NCI-H526 treated with DMSO at 0.1 percent for 48 hours (cell line): ENCODE data around the gene DYNLT4.
A peak's percentile ranks its signal among the peaks of the same experiment; 100 is the strongest.
"Not testable (repeated sequence)": the region's sequence is repeated elsewhere in the genome, so short reads cannot be mapped to it uniquely, and the experiment has no call there.

ENCODE experiments used
- DNase-seq: peaks from one replicate; lab custom pipeline; 2025; lab: John Stamatoyannopoulos, UW

The DYNLT4 gene

DNA sequence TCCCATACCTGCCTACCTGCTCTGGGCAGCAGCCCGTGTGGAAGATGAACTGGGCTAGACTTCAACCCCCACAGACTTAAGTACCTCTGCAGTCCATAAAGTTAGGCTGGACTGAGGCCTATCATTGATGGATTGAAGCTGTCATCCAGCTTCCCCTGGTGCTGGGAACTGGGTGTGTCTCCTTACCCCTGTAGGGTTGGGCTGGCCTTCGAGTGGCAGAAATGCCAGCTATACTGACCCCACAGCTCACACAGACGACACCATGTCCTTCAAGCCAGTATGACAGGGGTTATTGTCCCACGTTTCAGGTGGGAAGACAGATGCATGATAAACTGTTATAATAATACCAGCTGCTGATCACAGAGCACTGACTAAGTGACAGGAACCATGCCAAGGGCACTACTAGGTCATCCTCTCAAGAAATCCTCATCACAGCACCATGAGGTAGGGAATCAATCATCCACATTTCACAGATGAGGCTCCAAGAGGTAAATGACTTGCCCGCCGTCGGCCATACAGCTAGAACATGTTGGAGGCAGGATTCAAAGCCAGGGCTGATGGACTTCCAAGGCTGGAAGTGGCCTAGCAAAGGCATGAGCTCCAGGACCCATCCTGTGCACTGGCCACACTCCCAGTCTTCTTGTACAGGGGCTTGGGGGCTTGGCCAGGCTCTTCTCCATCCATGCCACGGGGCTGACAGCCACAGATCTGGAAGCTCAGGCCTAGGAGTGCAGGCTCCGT, 18.9 kb downstream of the DYNLT4 start, which contains the start of gene BEST4:
Gene BEST4, minus strand, starts transcription at position 51 of the 741 bp plus-strand sequence. CDS start 465 bp downstream, outside the sequence.
- DNase-seq, result no peak

DNA sequence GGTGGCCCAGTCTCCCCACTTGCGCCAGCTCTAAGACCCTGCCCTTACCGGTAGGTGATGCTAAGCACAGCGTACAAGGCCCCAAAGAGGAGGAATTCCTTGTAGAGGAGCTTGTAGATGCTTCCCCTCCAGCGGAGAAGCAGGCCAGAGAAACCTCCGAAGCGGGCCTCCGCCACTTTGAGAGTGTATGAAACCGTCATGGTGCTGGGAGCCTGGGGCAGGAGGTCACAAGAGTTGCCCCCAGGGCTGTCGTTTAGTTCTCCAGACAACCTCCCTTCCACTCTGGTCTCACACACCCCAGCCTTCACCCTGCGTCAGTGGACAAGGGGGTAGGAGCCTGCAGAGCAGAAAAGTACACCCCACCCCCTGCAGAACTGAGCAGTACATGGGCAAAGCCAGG, 19.6 kb downstream of the DYNLT4 start:
- no peak for DNase-seq

GRCh38 chr1:44786841-44787426, 20.2 kb downstream of the DYNLT4 start:
- no peak for DNase-seq

- DNase-seq, result peak; percentile 81
These were observed 20.9 kb downstream of the DYNLT4 start for GRCh38 chr1:44786138-44786840.

DNA sequence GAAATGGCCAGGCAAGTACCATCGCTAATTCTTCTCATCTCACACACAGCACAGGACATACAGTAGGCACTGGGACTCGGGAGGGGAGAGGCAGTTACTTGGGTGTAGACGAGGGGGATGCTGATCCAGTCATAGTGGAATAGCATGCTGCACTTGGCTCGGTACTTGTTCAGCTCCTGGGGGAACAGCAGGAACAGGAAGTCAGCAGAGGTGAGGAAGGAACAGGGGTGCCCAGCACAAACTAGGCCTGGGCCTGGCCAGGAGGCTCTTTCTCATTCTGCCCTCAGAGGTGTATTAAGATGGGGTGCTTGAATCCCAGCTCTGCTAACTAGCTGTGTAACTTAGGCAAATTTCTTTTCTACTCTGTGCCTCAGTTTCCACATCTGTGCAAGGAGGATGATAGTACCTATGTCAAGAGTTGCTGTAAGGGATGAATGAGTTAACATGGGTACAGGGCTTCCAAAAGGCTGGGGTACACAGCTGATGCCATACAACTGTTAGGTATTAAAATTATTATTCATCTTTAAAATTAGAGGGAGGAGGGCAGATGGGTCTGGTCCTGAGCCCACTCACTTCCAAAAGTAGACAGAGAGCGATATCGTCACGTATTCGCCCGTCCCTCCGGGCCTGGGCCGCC, 21.5 kb downstream of the DYNLT4 start:
- no peak for DNase-seq

GRCh38 chr1:44785029-44785380, 22.1 kb downstream of the DYNLT4 start:
- no peak for DNase-seq

- DNase-seq, result no peak
These were observed 22.8 kb downstream of the DYNLT4 start for GRCh38 chr1:44784094-44785028.

- no peak for DNase-seq
These were observed 23.5 kb downstream of the DYNLT4 start for GRCh38 chr1:44783697-44784093.

DNA sequence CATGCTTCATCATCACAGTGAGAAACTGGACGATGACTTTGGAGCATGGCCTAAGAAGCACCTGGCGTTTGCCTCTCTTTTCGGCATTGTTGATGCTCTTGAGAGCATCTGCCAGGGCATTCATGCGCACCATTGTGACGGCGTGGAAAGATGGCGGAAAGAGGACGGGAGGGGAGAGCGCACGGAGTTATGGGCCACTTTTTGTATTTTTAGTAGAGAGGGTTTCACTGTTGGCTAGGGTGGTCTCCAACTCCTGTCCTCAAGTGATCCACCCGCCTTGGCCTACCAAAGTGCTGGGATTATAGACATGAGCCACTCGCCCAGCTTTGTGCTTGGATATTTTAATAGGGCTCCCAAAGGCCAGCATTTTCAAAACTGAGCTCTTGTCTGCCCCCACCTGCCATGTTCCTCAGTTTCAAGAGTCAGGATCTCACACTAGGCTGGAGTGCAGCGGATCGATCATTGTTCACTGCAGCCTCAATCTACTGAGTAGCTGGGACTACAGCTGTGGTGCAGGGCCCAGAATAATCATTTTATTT, 26.5 kb downstream of the DYNLT4 start:
- no peak for DNase-seq

- DNase-seq, result no peak
These were observed 28.2 kb downstream of the DYNLT4 start for GRCh38 chr1:44778705-44779576.

- no peak for DNase-seq
These were observed 29.0 kb downstream of the DYNLT4 start for GRCh38 chr1:44777969-44778635.

DNA sequence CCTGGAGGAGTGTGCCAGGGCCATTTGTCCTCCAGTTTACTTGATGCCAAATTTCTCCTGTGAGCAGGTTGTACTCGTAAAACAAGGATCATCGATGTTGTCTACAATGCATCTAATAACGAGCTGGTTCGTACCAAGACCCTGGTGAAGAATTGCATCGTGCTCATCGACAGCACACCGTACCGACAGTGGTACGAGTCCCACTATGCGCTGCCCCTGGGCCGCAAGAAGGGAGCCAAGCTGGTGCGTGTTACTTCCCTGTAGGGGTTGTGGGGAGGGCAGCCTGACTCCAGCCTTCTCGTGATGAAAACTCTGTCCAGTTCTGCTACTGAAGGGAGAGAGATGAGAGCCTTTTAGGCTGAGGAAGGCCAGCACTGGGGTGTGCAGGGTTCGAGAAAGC, 29.6 kb downstream of the DYNLT4 start:
- DNase-seq, result no peak

DNA sequence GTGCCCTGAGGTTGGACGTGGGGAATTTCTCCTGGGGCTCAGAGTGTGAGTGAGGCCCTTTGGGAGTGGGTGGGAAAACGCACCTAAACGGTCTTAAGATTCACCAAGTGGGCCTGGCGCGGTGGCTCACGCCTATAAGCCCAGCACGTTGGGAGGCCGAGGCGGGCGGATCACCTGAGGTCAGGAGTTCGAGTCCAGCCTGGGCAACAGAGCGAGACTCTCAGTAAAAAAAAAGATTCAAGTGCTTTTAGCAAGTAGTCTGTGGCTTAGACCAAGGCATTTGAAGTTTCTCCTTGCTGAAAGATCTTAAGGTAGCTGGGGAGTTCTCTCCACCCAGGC, 30.5 kb downstream of the DYNLT4 start:
- no peak for DNase-seq

DNA sequence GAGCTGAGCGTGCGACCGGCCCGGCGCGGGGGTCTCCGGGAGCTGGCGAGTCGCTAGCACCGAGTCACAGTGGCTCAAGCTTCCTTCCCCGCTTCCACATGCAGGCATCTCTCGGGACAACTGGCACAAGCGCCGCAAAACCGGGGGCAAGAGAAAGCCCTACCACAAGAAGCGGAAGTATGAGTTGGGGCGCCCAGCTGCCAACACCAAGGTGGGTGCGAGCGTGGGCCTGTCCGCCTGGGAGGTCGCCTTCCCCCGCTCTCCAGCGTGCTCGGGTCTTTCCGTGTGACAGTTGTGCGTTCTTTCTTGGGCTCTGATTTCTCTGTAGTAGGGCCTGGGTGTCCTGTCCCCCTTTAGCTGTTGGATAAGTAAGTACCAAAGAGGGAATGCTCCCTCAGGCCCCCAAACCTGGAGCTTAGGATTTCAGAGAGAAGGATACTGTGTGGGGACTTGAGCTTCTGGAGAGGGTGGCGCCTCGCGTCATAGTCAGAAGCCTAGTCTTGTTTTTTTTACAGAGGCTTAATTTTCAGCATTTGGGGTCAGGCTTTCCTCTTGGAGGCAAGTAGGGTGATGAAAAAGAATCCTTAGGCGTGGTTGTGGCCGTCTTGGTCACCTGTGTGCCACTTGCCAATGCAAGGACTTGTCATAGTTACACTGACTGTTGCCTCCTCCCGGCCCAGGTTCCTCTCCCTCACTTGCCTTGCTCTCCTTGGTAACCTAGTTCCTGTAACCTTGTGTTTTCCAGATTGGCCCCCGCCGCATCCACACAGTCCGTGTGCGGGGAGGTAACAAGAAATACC, 31.0 kb downstream of the DYNLT4 start:
- no peak for DNase-seq

- peak; percentile 94 for DNase-seq
These were observed 31.8 kb downstream of the DYNLT4 start, which contains the start of gene RPS8 for GRCh38 chr1:44775078-44775929. Gene RPS8 (plus strand): TSS chr1:44775540. CDS start chr1:44775597, 57 bp downstream.

DNA sequence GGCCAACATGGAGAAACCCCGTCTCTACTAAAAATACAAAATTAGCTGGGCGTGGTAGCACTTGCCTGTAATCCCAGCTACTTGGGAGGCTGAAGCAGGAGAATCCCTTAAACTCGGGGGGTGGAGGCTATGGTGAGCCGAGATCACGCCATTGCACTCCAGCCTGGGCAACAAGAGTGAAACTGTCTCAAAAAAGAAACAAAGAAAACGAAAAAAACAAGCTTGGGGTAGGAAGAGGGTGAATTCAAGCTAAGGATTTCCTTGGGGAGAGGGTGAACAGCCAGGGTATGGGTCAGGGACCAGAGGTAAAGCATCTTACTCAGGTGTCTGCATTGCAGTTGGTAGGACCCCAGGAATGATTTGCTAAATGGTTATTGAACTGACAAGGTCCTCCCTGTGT, 40.7 kb downstream of the DYNLT4 start:
- not testable (repeated sequence) for DNase-seq

DNA sequence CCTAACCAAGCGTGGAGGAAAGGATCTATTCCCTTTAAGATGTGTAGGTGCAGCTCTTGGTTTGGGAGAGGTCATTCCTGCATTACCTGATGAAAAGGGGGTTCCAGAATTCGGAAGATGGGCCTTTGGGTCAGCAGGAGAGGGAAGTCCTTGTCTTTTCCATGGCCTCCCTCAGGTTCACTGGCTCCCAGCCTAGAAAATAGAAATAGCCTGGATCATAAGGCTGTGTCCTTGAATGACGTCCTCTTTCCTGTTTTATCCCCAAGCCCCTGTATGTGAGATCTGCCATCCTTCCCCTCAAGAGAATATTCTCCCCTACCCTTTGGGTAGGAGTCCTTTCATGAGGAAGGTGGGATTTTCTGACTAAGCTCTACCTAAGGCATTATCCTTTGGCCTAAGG, 46.3 kb downstream of the DYNLT4 start:
- no peak for DNase-seq

DNA sequence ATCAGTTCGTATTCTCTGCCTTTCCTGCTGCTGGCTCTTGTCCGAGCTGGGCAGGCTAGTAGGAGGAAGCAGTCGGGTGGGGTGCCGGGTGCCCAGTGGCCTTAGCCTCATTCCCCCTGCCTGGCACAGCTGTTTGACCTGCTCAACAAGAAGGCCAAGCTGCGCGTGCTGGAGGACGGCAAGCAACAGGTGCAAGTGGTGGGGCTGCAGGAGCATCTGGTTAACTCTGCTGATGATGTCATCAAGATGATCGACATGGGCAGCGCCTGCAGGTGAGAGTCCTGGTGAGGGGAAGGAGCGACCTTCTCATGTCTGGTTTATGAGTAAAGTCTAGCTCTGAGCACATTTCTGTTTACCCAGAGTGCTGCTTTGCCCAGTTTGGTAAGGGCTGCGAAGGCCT, 48.1 kb downstream of the DYNLT4 start:
- no peak for DNase-seq
